ENCODE data around the gene NELFA.

Gene NELFA

DNA sequence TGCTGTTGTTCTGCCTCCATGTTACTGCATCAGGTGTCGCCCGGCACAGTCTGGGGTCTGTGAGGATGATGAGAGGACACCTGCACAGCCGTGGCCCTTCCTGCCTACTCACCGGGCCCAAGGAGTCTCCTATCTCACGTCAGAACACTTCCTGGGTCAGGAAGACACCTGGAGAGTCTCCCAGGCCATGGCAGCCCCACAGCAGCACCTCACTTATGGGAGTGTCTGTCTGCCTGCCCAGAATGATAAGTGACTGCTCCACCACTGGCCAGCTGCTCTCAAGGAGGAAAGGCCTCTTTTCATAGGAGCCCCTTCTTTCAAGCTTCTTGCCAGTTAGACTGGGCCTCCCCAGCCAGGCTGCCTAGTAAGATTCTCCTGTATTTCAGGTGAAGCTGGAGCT lies 56.1 kb downstream of the NELFA start:
- no peak overlapping the region for H3K4me3 ChIP-seq (ENCODE audit: low read depth, low read length)
- TF ChIP-seq, protein P1, sequence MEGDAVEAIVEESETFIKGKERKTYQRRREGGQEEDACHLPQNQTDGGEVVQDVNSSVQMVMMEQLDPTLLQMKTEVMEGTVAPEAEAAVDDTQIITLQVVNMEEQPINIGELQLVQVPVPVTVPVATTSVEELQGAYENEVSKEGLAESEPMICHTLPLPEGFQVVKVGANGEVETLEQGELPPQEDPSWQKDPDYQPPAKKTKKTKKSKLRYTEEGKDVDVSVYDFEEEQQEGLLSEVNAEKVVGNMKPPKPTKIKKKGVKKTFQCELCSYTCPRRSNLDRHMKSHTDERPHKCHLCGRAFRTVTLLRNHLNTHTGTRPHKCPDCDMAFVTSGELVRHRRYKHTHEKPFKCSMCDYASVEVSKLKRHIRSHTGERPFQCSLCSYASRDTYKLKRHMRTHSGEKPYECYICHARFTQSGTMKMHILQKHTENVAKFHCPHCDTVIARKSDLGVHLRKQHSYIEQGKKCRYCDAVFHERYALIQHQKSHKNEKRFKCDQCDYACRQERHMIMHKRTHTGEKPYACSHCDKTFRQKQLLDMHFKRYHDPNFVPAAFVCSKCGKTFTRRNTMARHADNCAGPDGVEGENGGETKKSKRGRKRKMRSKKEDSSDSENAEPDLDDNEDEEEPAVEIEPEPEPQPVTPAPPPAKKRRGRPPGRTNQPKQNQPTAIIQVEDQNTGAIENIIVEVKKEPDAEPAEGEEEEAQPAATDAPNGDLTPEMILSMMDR (IDR thresholded peaks at IDR 0.05; ENCODE audit: low read depth, low read length) = no peak

GRCh38 chr4:1952058-1952700 lies 56.6 kb downstream of the NELFA start:
- no peak overlapping the region for H3K4me3 ChIP-seq (ENCODE audit: low read depth, low read length)
- TF ChIP-seq, protein P1 (IDR thresholded peaks at IDR 0.05; ENCODE audit: low read depth, low read length) = no peak

DNA sequence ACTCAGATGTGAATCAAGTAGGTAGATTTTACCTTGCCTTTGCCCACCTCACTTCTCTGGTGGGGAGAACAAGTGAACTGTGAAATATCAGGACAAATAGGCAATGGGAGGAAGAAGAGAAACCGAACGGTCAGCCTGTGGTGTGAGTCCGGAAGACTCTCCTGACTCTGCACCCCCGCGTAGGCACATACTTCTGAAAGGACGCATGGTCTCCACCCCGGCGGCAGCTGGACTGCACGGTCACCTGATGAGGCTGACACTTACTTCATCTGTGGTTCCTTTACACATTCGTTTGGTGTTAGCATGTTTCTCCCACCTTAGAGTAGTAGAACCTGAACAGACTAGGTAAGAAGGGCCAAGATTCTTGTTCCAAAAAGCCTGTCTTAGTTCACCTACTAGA lies 58.4 kb downstream of the NELFA start:
- TF ChIP-seq, protein P1 (IDR thresholded peaks at IDR 0.05; ENCODE audit: low read depth, low read length) = no peak
- no peak overlapping the region for H3K4me3 ChIP-seq (ENCODE audit: low read depth, low read length)

GRCh38 chr4:1948892-1949436 lies 59.8 kb downstream of the NELFA start:
- no peak overlapping the region for H3K4me3 ChIP-seq (ENCODE audit: low read depth, low read length)
- TF ChIP-seq, protein P1 (IDR thresholded peaks at IDR 0.05; ENCODE audit: low read depth, low read length) = no peak

DNA sequence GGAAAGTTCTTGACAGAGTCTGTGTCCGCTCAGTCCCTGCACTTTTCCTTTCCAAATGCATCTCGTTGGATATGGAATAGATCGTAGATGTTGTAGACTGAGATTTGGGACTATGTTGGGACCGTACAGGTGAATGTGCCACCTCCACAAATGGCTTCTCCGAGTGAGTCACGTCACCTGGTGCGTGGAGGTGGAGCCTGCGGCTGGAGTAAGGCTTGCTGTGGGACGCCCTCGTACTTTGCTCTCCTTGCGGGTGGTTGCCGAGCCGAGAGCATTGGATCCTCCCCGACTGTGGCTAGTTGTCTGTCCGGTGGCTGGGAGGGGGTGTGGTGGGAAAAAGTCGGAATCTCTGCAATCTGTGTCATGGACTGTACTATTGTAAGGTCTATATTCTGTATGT lies 60.5 kb downstream of the NELFA start:
- TF ChIP-seq, protein P1 (IDR thresholded peaks at IDR 0.05; ENCODE audit: low read depth, low read length) = no peak
- no peak overlapping the region for H3K4me3 ChIP-seq (ENCODE audit: low read depth, low read length)

DNA sequence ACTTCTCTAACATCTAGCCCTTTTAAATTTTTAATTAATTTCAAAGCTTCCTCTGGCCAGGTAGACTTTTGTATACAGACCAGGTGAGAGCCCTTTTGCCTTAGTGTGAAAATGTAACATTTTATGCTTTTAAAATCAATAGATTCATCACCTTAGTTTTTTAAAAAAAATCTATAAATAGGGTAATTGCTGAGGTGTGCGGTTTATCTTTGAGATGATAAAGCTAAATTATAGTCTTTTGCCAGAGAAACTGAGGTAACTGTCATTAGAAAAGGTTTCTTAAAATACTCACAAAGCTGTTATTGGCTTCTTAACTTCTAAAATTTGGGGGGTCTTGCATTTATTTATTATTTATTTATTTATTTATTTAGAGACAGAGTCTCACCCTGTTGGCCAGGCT lies 62.9 kb downstream of the NELFA start:
- TF ChIP-seq, protein P1 (IDR thresholded peaks at IDR 0.05; ENCODE audit: low read depth, low read length) = no peak
- no peak overlapping the region for H3K4me3 ChIP-seq (ENCODE audit: low read depth, low read length)

DNA sequence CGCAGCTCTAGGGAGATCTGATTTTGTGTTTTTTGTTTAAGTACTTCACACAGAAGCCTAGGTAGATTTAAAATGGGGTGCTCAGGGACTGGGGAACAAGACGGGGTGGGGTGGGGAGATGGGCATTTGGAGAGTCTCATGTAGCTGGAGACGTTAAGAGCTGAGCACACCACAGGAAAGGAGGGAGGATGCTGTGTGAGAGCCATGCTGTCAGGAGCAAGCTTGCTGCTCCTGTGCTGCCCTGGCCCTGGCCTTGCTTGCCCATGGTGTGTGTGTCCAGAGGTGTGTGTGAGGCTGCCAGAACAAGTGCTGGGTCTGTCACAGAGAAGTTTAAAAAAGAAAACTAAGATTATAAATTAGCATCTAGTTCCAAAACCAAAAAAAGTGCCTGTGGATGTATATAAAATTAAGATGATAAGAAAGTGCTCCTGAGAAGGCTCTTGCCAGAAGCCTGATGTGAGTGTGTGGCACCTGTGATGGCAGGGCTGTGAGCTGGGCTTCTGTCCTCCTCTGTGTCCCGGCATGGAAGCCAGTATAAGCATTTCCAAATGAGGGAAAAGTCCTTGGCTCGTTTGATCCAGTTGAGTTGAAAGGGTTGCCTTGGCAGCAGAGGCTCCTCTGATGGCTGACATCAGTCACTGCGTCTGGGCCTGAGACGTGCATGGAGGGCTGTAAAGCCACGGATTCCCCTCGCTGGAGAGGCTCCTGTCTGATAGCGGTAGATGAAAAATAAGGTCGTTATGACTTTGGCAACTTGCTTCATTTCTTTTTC lies 63.5 kb downstream of the NELFA start:
- no peak overlapping the region for H3K4me3 ChIP-seq (ENCODE audit: low read depth, low read length)
- TF ChIP-seq, protein P1 (IDR thresholded peaks at IDR 0.05; ENCODE audit: low read depth, low read length) = no peak

Measured in WI38 (cell line).